Keratinocyte (primary cell): Measurements from ENCODE around the gene DNAJB4. TPM values are rescaled to one million over a fixed set of nuclear protein-coding genes. Genes with fewer than 3 reads are reported as not detected.

ENCODE experiments used
- DNase-seq: peaks from one replicate; pipeline ENCODE4 v3.0.0-alpha.2; 2011; ENCODE audit warnings: low read depth, missing footprints, low spot score
- FAIRE-seq: peaks from 2 replicates; lab custom pipeline; 2011; peaks lifted over from hg19 to GRCh38; lab: Jason Lieb, UNC
- H2AFZ ChIP-seq: 2 replicates; pipeline ENCODE4 v1.6.0; 2012; ENCODE audit warnings: low read length, control low read depth, inconsistent platforms; ENCODE audit not compliant: control insufficient read depth
- H3K27ac ChIP-seq: 2 replicates; pipeline ENCODE4 v1.5.1; 2011; ENCODE audit warnings: low read length; ENCODE audit not compliant: control insufficient read depth, insufficient read depth
- H3K27me3 ChIP-seq: 3 replicates; pipeline ENCODE4 v1.6.0; 2011; ENCODE audit warnings: low read length; ENCODE audit not compliant: control insufficient read depth, insufficient read depth; ENCODE audit errors: extremely low read depth
- H3K36me3 ChIP-seq, 2 experiments: 2 replicates in 1 of 2; 3 replicates in 1 of 2; pipeline ENCODE4 v1.5.1; 2011; ENCODE audit warnings: low read length in 2 of 2, mild to moderate bottlenecking in 1 of 2; ENCODE audit not compliant: control insufficient read depth in 2 of 2, insufficient read depth in 2 of 2; ENCODE audit errors: extremely low read depth in 1 of 2
- H3K4me1 ChIP-seq: 3 replicates; pipeline ENCODE4 v1.5.1; 2011; ENCODE audit warnings: low read length; ENCODE audit not compliant: control insufficient read depth, insufficient read depth; ENCODE audit errors: extremely low read depth
- H3K4me2 ChIP-seq: 3 replicates; pipeline ENCODE4 v1.6.0; 2011; ENCODE audit warnings: low read depth, low read length; ENCODE audit not compliant: control insufficient read depth, insufficient read depth; ENCODE audit errors: extremely low read depth
- H3K4me3 ChIP-seq, 3 experiments: fragments of 200-600 bp in 1 of 3; sonication (generic) in 1 of 3; 2 replicates in 2 of 3; 3 replicates in 1 of 3; pipeline ENCODE4 v1.5.1; 2011 to 2016; ENCODE audit warnings: low read length in 3 of 3, mild to moderate bottlenecking in 3 of 3, control low read depth in 2 of 3, inconsistent platforms in 1 of 3, low read depth in 1 of 3, mixed read lengths in 1 of 3, mixed run types in 1 of 3, moderate library complexity in 1 of 3; ENCODE audit not compliant: control insufficient read depth in 2 of 3, insufficient read depth in 2 of 3; ENCODE audit errors: extremely low read depth in 1 of 3
- H3K79me2 ChIP-seq: 2 replicates; pipeline ENCODE4 v1.6.0; 2012; ENCODE audit warnings: low read length; ENCODE audit not compliant: control insufficient read depth, insufficient read depth
- H3K9ac ChIP-seq: 3 replicates; pipeline ENCODE4 v1.6.0; 2011; ENCODE audit warnings: low read length; ENCODE audit not compliant: control insufficient read depth, insufficient read depth; ENCODE audit errors: extremely low read depth
- H3K9me1 ChIP-seq: 3 replicates; pipeline ENCODE4 v1.6.0; 2011; ENCODE audit warnings: low read length; ENCODE audit not compliant: control insufficient read depth, insufficient read depth; ENCODE audit errors: extremely low read depth
- H3K9me3 ChIP-seq: 2 replicates; pipeline ENCODE4 v1.5.1; 2012; ENCODE audit warnings: low read depth, low read length; ENCODE audit not compliant: control insufficient read depth
- H4K20me1 ChIP-seq: 3 replicates; pipeline ENCODE4 v1.6.0; 2011; ENCODE audit warnings: low read length; ENCODE audit not compliant: control insufficient read depth, insufficient read depth; ENCODE audit errors: extremely low read depth
- CTCF ChIP-seq, 3 experiments: IDR thresholded peaks in 1 of 3; conservative IDR thresholded peaks in 1 of 3; optimal IDR thresholded peaks in 1 of 3; 2 replicates in 2 of 3; 3 replicates in 1 of 3; pipeline versions ENCODE3 to v1.5.1; 2011; ENCODE audit warnings: low read length in 3 of 3, mild to moderate bottlenecking in 3 of 3, moderate library complexity in 2 of 3, control low read depth in 1 of 3, inconsistent platforms in 1 of 3; ENCODE audit not compliant: insufficient read depth in 2 of 3; ENCODE audit errors: extremely low read depth in 1 of 3
- EZH2 ChIP-seq: IDR thresholded peaks from one replicate; pipeline ENCODE4 v1.6.1; 2012; ENCODE audit warnings: inconsistent platforms, mild to moderate bottlenecking, low read length, moderate library complexity
- dilution Hi-C: fragments of 300-500 bp; cut with MboI; formaldehyde crosslinking; loops from one replicate; pipeline ENCODE4 v1.7.0; 2020; ENCODE audit warnings: low sequenced_read_pairs; ENCODE audit not compliant: extremely low pct_ligation_motif_present
- polyA plus RNA-seq, 5 experiments: library from polyadenylated mRNA; depleted of rRNA in 3 of 5; stranded (reverse) in 3 of 5; stranded (forward) in 1 of 5; unstranded in 1 of 5; fragments of >200 nt; gene quantifications; 1 replicate in 1 of 5; 2 replicates in 3 of 5; 3 replicates in 1 of 5; pipeline versions ENCODE4 v1.2.1 to v1.2.3, GENCODE V29; 2011 to 2012; ENCODE audit warnings: missing spikeins in 2 of 5, low read depth in 1 of 5, low replicate concordance in 1 of 5

DNAJB4 gene
- polyA plus RNA-seq, 1 donor (not counting 4 experiments of a cell fraction or from before 2014, with no cell fraction given) = 30.9 TPM

- Histone ChIP-seq H3K27me3 (no peaks in the 10 kb centered on the region), H2AFZ (no peak overlapping the region), H3K4me2 (peak overlapping the region; percentile 90), H3K36me3 (peaks cover 4 to 8% of the 10 kb centered on the region in 2 experiments), H3K9me1 (peaks cover 2% of the 10 kb centered on the region), H3K9ac (peak overlapping the region; percentile 100), H3K79me2 (peaks cover 92% of the 10 kb centered on the region), H3K4me1 (peaks cover 20% of the 10 kb centered on the region), H4K20me1 (peaks cover 45% of the 10 kb centered on the region), H3K9me3 (no peaks in the 10 kb centered on the region), H3K4me3 (peak overlapping the region; percentile 14 to 61 (median 34)), H3K27ac (peak overlapping the region; percentile 47)
- dilution Hi-C loops = no loop called here
- FAIRE-seq = no peak
- TF ChIP-seq EZH2 = no peak
- DNase-seq = no peak
These were observed 28.8 kb upstream of the DNAJB4 start for GRCh38 chr1:77975907-77976306.

GRCh38 chr1:77976433-77977076 is 28.2 kb upstream of the DNAJB4 start:
- FAIRE-seq = no peak
- H3K9me3 ChIP-seq = no peaks in the 10 kb centered on the region
- peaks cover 92% of the 10 kb centered on the region for H3K79me2 ChIP-seq
- dilution Hi-C loops = no loop called here
- peak overlapping the region; percentile 100 for H3K9ac ChIP-seq
- H3K4me1 ChIP-seq = peaks cover 20% of the 10 kb centered on the region
- peak overlapping the region; percentile 90 for H3K4me2 ChIP-seq
- H3K27me3 ChIP-seq = no peaks in the 10 kb centered on the region
- peaks cover 4 to 8% of the 10 kb centered on the region in 2 experiments for H3K36me3 ChIP-seq
- no peak for TF ChIP-seq CTCF (optimal IDR thresholded peaks at IDR 0.05 in 1 of 3, IDR thresholded peaks at IDR 0.05 in 1 of 3, conservative IDR thresholded peaks at IDR 0.05 in 1 of 3; ENCODE audit: extremely low read depth in 1 of 3, insufficient read depth in 2 of 3, low read length in 3 of 3)
- TF ChIP-seq EZH2 = no peak
- peaks cover 42% of the 10 kb centered on the region for H4K20me1 ChIP-seq
- no peak for DNase-seq
- H3K27ac ChIP-seq = peak overlapping the region; percentile 26
- H3K4me3 ChIP-seq = peak overlapping the region; percentile 55 to 93 (median 90)
- no peak overlapping the region for H2AFZ ChIP-seq
- H3K9me1 ChIP-seq = peaks cover 2% of the 10 kb centered on the region
